CD1c-positive myeloid dendritic cell (primary cell): ENCODE results near the gene XRCC2.
"Not testable (repeated sequence)": the region's sequence is repeated elsewhere in the genome, so short reads cannot be mapped to it uniquely, and the experiment has no call there.

Experiments
- DNase-seq: peaks from one replicate; pipeline ENCODE4 v3.0.0-alpha.2; 2016; ENCODE audit errors: extremely low spot score

Gene XRCC2

GRCh38 chr7:152664636-152665035 is 11.3 kb downstream of the XRCC2 start:
- no peak for DNase-seq

DNA sequence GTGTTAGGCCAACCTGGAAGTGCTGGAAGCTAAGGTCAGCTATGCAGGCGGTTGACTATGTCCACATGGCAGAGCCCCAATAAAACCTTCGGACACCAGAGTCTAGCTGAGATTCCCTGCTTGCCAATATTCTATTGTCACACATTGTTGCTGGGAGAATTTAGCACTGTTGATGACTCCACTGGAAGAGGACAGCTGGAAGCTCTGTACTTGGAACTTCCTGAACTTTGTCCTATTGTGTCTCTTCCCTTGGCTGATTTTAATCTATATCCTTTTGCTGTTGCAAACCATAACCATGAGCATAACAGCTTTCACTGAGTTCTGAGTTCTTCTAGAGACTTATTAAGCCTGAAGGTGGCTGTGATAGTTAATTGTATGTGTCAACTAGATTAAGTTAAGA is 12.0 kb downstream of the XRCC2 start:
- no peak for DNase-seq

GRCh38 chr7:152663148-152663740 is 12.7 kb downstream of the XRCC2 start:
- no peak for DNase-seq

GRCh38 chr7:152661479-152661878 is 14.5 kb downstream of the XRCC2 start:
- no peak for DNase-seq

DNA sequence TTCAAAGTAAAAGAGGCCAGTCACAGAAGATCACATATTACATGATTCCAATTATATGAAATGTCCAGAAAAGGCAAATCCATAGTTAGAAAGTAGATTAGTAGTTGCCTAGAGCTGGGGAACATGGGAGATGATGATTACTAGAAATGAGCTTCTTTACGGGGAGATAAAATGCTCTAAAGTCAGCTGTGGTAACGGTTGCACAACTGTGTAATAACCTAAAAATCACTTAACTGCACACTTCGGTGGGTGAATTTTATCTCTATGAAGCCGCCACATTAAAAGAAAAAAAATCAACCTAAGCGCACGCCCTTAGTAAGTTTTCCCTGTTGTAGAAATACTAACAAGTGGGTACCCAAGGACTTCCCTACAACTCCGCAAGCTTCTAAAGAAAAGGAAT is 15.9 kb downstream of the XRCC2 start:
- DNase-seq: no peak

GRCh38 chr7:152654971-152655370 is 21.0 kb downstream of the XRCC2 start:
- no peak for DNase-seq

DNA sequence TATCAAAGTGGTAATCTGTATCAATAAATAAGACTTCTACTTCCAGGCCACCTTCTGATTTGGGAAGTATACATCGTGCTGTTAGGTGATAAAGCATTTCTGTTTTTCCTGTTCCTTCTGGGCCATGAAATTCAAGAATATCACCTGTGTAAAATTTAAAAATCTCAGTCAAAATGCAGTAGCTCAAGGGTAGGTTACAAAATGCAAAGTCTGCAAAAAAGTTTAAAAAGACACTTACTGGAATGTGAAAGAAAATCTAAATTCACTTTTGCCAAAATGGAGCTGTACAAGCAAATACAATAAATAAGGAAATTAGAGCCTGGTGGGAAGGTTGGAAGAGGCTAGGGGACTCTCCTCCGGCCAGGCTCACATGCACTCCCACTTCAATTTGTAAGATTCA is 26.7 kb downstream of the XRCC2 start:
- DNase-seq: no peak

- DNase-seq: no peak
These were observed 28.9 kb downstream of the XRCC2 start for GRCh38 chr7:152647009-152647408.

- DNase-seq: not testable (repeated sequence)
These were observed 29.4 kb downstream of the XRCC2 start for GRCh38 chr7:152646579-152646978.

DNA sequence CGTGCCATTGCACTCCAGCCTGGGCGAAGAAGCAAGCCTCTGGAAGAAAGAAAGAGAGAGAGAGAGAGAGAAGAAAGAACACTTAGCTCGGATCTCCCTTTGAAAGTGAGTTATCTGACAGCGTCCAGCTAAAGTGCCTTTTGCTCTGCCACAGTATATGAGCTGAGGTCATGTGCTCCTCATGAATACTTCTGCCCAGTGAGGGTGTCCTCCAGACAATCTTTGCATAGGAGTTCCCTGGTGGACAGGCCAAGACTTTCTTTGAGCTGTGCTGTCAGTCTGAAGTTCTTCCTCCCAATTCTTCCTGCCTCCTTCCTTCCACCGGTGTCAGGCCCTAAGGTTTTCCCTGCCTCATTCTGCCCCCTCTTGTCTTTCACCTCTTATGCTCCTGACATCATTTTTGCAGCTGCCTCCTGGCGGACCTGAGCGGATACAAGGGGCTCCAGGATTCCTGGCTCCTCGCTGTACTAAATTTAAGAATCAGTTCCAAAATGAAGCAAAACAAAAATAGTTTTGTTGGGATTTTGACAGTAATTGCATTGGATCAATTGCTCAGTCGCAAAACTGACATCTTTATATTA is 31.9 kb downstream of the XRCC2 start:
- DNase-seq: no peak

GRCh38 chr7:152641384-152641783 is 34.6 kb downstream of the XRCC2 start:
- no peak for DNase-seq

GRCh38 chr7:152640829-152641228 is 35.1 kb downstream of the XRCC2 start:
- no peak for DNase-seq

- no peak for DNase-seq
These were observed 37.9 kb downstream of the XRCC2 start for GRCh38 chr7:152637920-152638580.

DNA sequence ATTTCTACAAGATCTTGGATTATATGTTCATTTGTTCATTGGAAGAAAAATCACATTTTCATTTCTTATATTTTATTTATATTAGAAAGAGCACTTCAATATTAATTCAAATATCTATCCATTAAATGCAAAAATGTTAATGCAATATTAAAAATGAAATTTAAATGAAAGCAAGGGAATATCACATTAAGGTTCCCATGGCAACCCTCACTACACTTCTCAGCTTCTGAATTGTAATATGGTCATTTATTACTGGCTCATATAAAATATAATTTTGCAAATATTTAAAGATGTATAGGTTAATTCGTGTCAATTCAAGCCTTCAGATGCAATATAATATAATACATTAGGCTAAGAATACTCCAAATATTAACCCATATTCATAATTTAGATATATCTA is 38.8 kb downstream of the XRCC2 start:
- no peak for DNase-seq

GRCh38 chr7:152636441-152636840 is 39.5 kb downstream of the XRCC2 start:
- DNase-seq: no peak

DNA sequence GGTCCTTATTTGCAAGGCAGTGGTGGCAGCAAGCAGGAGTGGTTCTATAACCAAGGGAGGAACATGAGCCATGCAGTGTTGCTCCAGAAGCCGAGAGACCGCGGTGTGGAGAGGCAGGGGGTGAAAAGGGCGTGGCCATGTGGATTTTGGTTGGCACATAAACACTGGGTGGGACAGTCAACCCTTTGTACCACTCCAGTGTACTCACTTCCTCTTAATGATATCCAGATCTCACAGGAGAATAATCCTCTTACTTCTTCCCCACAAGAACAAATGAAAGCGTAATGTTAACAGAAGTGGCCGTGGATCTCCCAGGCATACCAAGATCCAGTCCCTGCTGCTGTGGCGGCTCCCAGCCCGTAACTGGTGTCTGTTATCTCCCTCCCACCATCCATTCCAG is 42.4 kb downstream of the XRCC2 start:
- no peak for DNase-seq

DNA sequence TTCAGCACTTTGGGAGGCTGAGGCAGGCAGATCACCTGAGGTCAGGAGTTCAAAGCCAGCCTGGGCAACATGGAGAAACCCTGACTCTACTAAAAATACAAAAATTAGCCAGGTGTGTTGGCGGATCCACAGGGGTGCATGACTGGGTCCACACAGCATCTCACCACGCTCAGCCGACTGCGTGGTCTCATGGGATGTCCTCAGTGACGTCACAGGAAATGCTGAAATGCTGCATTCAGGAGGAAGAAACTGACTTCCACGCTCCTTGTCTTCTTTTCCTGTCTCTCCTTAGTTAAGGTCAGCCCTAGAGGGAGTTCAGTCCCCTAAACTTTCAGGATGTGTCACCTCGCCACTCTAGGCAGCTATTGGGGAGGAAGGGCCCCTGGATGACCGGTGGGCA is 42.9 kb downstream of the XRCC2 start:
- no peak for DNase-seq

DNA sequence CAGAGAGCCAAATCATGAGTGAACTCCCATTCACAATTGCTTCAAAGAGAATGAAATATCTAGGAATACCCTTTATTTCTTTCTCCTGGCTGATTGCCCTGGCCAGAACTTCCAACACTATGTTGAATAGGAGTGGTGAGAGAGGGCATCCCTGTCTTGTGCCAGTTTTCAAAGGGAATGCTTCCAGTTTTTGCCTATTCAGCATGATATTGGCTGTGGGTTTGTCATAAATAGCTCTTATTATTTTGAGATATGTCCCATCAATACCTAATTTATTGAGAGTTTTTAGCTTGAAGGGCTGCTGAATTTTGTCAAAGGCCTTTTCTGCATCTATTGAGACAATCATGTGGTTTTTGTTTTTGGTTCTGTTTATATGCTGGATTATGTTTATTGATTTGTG is 47.2 kb downstream of the XRCC2 start:
- not testable (repeated sequence) for DNase-seq

GRCh38 chr7:152624228-152624627 is 51.7 kb downstream of the XRCC2 start:
- no peak for DNase-seq

GRCh38 chr7:152621426-152621825 is 54.5 kb downstream of the XRCC2 start:
- no peak for DNase-seq

- no peak for DNase-seq
These were observed 56.8 kb downstream of the XRCC2 start for GRCh38 chr7:152619027-152619739.

DNA sequence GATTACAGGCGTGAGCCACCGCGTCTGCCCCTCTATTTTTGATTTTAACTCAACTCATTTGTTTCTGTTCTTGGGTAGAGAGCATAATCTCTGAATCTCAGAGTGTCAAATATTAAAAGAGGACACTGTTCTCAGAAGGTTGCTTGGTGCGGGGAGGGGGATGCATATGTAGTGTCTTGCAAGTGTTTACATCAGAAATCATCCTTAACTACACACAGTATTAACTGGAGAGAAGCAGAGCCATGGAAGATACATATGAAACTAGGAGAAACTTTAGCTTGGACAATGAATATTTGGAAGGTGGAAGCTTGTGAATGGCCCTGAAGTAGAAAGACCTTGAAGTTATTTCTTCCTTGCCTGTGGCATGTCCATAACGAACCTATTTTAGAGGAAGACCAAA is 57.5 kb downstream of the XRCC2 start:
- DNase-seq: no peak

DNA sequence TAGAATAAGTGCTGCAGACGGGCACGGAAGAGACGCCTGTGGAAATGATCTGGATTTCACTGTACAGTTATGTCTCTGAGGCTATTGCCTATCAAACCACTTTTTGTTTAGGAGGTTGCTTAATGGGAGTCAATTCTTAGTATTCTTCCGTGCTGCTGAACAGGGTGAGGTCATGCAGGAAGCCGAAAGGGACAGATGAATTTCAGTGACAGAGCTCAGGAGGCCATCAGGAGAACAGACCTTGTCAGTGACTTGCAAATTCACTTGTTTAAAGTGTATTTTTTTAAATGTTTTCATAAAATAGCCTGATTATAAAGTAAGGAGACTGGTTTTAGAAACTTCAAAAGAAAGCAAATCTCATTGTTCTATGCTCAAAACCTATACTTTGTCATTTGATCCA is 58.9 kb downstream of the XRCC2 start:
- no peak for DNase-seq
